NCI-H2081 treated with DMSO at 0.1 percent for 48 hours (cell line): ENCODE measurements around the gene NPR3.

ENCODE experiments used
- DNase-seq: peaks from one replicate; lab custom pipeline; 2025; lab: John Stamatoyannopoulos, UW

The NPR3 gene, protein sequence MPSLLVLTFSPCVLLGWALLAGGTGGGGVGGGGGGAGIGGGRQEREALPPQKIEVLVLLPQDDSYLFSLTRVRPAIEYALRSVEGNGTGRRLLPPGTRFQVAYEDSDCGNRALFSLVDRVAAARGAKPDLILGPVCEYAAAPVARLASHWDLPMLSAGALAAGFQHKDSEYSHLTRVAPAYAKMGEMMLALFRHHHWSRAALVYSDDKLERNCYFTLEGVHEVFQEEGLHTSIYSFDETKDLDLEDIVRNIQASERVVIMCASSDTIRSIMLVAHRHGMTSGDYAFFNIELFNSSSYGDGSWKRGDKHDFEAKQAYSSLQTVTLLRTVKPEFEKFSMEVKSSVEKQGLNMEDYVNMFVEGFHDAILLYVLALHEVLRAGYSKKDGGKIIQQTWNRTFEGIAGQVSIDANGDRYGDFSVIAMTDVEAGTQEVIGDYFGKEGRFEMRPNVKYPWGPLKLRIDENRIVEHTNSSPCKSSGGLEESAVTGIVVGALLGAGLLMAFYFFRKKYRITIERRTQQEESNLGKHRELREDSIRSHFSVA

DNA sequence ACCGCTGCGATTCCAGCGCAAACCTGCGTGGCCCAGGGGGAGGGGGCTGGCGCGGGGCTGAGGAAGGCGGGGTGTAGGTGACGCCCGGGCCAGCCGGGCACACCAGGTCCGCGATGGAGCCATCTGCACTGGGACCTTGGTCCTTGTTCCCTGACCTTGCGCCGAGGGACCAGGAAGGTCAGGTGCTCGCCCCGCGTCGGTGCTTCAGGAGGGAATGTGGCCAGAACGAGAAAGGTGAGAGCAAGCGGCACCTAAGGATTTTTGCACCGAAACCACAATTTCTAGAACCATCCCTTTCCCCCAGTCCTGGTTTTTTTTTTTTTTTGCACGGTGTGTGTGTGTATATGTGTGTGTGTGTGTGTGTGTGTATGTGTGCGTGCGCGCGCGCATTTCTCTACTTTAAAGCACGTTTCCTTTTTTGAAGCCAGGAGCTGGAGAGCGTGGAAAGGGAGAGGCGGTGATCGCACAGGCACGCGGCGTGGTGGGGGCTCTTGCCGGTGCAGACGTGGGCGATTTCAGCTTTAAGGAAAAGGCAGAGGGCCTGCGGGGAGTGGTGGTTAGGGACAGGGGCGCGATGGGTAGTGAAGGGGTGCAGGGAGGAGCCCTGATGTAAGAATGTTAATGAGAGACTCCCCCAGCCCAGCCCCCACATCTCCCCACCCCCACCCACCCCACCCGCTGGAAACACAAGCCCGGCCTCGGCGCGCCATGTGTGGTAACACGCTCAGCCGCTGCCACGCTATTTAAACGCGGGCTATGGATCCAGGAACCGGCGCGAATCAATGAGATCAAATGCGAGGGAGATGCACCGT lies at the start of gene NPR3:
TSS of gene NPR3 (plus strand) at position 772 of the 812 bp plus-strand sequence. CDS start 456 bp downstream, outside the sequence.
- DNase-seq, result no peak

DNA sequence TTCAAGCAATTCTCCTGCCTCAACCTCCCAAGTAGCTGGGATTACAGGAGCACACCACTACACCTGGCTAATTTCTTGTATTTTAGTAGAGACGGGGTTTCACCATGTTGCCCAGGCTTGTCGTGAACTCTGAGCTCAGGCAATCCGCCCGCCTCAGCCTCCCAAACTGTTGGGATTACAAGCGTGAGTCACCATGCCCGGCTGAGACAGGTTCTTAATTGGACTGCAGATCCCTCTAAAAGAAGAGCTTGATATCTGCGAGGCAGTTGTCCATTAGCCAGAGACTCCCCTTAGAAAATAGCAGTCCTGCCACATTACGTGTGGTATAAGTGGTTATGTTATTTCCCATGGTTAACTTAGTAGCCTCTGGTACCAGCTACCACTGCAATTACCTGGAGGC lies 46.6 kb upstream of the NPR3 start:
- no peak for DNase-seq

DNA sequence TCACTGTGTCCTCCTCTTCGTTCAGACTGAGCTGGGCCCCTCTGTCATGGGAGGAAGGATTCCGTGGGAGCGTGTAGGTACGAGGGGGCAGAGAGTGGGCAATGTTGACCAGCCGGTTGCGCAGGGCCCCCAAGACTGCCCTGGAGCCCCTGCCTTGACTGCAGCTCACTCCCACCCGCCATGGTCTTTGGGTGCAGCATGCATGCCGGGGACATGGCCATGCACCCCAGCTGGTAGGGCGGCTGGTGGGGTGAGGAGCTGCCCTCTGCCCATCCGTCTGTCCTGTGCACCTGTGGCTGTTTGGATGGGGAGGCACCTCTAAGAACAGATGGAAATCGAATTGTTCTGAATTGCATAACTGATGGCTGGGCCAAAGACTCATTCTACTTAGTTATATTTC lies 42.6 kb upstream of the NPR3 start:
- DNase-seq, result no peak

DNA sequence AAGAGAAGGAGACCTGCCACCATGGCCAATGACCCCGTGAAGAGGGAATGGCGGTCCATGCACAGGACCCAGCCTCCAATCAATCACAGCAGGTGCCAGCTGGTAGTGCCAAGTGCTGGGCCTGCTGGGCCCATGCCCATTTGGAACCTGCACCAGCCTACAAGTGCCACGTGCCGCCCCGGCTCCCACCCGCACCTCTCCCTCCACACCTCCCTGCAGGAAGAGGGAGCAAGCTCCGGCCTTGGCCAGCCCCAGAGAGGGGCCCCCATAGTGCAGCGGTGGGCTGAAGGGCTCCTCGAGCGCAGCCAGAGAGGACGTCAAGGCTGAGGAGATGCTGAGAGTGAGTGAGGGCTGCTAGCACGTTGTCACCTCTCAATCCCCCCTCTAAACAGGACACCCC lies 37.8 kb upstream of the NPR3 start:
- DNase-seq, result no peak

DNA sequence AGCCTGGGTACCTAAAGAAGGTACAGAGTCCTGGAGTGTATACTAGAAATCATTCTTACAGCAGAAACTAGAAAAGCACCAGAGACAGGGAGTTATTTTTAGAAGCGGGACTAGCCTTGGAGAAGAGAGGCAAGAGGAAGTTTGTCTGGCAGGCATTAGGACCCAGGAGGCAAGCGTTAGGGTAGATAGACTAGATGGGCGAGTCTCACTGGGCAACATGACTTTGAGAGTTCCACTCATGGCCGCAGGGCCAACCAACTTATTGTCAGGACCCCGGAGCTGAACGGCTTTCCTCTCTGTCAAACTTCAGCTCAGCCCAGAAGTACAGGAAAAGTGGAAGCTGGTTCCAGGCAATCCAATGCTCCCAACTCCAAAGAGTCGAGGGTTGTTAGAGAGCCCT lies 34.1 kb upstream of the NPR3 start:
- no peak for DNase-seq

DNA sequence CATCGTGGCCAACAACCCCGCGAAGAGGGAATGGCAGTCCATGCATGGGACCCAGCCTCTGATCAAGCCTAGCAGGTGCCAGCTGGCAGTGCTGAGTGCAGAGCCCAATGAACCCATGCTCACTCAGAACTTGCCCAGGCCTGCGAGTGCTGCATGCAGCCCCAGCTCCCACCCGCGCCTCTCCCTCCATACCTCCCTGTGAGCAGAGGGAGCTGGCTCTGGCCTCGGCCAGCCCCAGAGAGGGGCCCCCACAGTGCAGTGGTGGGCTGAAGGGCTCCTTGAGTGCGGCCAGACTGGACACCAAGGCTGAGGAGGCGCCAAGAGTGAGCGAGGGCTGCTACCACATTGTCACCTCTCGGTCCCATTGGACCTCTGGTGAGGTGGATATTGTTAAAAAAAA lies 32.6 kb upstream of the NPR3 start:
- no peak for DNase-seq

DNA sequence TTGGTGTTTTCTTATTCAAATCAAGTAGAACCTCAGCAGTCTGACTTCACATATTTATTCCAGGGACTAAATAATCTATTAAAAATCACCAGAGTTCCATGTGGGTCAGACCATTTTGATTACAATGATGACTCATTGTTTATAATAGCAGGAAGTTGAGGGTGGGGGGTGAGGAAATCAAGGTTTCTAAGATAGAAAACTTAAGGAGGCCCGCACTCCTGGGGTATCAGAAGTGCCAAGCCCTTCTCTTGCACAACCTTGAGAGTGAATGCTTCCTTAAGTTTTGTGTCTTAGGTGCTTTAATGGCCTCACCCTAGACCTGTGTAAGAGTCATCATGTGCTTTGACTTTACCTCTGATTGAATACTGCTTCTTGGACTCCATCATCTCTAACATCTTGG lies 31.9 kb upstream of the NPR3 start:
- DNase-seq, result no peak

DNA sequence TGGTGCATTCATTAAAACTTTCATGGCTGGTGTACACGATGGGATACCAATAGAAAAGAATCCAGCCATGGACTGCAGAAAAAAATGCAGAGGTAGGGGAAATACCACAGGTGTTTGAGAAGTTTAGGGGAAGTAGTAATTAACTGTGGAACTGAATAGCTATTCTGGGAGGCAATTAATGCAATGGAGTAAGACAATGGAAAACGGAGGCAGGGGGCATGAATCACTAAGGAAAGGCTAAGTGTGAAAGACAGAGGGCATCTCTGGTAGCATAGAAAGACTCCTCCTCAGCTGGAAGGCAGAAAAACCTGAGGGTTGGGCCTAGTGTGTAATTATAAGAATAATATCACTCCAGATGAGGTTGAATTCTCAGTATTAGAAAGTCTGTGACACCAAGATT lies 30.9 kb upstream of the NPR3 start:
- DNase-seq, result no peak

DNA sequence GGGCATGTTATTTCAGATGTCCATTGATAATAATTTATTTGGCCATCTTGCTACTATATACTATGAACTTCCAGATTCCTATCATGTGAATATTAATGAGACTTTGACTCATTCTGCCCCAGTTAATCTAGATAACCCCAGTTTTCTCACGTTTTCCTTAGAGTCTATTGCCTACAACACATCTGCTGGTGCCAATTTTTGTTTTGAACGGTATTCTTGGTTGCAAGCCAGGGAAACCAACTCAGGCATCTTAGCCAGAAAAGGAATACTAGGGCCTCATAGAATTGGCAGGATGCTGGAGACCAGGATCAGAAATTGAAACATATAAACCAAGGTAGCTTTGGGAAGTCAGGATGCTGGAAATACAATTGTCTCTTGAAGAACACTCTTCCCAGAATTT lies 28.0 kb upstream of the NPR3 start:
- no peak for DNase-seq

DNA sequence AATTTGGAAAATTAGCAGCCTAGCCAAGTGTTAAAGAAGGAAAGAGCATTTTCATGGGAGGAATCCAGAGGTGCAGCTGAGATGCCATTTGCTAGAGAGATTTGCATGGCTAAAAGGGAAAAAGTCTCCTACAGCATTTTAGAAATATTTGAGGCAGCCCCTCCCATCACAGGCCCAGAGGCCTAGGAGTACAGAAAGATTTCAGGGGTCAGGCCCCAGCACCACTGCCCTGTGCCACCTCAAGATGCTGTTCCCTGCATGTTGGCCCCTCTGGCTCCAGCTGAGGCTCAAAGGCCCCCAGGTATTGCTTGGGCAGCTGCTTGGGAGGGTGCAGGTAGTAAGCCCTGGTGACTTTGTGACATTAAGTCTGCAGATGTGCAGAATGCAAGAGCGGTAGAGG lies 26.9 kb upstream of the NPR3 start:
- DNase-seq, result no peak

DNA sequence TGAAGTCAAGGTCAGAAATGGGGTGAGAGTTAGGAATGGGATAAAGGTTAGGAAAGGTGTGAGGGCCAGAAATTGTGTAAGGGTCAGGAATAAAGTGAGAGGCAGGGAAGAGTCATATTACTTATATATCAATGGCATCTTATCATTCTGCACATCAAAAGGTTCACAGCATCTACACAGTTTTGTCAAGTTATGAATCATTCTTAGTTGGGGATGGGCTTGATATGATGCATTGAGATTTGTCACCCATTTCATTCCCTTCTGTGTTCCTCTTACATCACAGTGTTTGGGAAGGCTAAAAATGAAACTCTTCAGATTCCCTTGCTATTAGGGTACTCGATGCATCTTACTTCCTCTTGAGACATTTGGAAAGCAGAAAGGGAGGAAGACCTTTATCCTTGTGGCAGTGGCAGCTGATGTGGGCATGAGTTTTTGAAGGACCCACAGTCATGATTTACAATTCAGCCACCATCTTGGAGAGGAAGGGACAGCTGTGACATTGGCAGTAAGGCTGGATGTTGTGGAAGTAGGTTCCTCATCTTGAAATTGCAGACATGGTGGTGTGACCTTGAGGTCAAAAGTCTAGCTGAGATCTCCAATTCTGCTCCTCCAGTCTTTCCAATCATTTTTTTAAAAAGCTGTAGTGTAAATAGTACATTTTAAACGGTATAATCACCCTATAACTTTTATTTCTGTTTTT lies 24.2 kb upstream of the NPR3 start:
- DNase-seq, result no peak

DNA sequence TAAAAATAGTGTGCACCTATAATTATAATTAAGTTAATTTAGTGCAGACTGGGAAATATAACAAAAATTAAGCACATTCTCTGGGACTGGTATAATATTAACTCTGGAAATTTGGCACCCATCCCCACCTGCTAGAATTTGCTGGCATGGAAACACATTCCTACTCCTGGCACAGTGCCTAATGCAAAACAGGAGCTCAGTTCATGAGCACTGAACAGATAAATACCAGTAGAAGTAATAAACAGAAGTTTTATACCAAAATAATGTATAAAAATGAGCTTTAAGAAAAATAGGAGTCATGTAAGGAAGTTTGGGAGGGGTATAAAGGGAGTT lies 23.7 kb upstream of the NPR3 start:
- DNase-seq, result no peak

DNA sequence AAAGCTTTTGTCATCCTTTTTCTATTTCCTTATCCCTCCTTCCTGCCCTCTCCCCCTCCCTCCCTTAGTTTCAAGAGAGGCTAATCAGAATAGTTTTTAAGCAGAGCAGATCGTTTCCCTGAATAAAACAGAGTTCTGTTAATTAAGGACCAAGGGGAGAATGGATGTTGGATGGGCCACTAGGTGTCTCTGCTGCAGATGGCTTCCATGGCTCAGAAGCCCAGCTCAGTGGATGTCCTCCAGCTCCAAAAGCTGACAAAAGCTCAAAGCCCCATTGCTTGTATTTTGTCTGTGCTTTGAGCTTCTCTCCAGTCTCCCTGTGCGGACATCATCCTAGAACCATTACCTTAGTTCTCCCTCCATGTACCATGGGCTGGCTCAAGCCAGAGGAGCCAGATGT lies 21.0 kb upstream of the NPR3 start:
- no peak for DNase-seq

DNA sequence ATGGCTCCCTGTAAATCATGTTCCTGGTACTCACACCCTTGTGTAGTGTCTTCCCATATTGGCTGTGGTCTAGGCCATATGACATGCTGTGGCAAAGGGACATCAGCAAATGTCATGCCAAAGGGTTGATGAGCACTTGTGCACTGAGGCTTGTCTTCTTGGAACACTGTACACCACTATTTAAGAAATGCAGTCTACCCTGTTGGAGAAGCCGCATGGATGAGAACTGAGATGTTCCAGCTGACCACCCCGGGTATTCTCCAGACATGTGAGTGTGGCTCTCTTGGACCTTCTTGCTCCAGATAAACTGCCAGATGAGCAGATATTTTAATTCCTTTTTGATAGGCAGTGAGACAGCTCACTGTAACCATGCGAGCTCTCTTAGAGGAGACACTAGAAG lies 20.5 kb upstream of the NPR3 start:
- no peak for DNase-seq

DNA sequence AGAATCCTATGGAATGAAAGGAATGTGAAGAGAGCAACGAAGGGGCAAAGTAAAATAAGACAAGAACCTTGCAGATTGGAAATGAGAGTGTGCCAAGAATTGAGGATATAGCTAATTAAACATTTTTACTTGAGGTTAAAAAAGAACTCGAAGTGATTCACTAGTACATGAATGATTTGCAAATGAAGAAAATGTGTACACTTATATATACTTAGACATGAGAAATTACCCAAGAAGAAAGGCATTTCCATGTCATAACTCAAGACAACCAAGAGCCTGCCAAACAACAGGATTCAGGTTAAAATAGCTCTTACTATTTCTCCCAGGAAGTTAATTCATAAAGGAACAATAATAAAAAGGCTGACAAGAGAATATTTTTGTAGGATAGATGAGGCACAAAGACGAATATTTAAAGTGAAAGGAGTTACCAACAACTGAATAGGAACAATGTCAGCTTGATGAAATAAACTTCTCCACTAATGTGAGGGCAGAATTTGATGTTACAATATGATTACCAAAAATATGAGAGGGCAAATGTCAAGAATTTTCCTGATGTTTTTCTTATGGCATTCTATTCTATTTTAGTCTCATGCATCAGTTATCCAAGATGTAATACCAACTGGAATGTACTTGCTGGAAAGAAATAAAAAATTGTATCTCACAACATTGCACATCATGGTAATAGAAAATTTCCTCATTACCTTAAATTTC lies 18.9 kb upstream of the NPR3 start:
- DNase-seq, result no peak

DNA sequence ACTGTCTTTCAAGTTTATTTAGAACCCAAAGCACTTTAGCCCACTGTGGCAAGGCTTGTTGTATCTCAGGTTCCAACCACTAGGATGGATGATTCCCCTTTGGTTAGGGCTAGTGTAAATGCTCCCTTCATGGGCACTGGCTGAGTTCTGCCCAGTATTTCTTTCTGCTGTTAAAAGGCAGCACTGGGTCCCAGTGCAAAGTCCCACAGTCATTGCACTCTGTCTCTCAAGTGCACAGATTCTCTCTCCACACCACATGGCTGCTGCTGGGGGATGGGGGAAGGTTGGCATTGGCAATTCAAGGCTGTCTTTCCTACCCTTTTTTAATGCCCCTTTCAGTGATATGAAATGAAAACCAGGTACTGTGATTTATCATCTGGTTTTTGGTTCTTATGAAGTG lies 7.2 kb upstream of the NPR3 start:
- DNase-seq, result no peak

DNA sequence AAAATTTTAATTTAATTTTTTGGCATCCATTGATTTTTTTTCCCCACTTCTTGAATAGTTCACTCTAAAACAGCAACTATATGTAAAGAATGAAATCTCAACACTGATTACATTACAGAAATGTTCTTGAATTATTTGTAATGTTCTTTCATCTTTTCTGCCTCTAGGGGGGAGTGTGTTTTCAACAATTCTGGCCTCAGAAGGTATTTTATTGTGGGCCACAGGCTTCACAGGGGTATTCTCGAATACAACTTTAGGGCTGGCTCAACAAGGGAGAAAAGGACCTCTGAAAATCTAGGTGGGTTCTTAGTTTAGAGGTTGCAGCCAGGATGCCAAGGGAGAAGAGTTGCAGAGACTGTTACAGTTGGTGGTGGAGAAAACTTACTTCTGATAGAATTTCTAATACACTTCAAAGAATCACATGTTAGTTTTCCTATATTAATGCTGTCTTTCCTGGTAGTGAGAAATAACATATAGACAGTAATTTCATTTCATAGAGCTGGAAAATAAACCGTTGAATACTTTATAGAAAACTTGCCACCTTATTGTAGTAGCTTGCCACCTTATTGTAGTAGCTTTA lies 3.6 kb upstream of the NPR3 start:
- no peak for DNase-seq

DNA sequence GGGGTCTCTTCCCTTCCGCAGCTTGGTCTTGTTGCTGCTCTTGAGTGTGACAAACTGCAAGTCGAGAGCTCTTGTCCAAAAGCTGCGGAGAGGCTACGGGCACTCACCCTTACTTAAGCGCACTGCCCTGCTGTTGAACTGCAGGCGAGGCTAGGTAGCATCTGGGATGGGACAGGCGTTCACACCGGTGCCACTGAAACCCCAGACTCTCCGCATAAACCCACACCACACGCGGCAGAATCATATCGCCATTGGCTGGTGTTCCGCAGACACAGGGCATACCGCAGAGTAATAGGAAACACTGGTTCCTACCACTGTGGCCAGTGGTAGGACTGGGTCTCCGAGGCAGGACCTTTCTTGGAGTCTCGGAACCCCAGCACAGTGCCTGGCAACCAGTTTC lies 2.2 kb upstream of the NPR3 start:
- no peak for DNase-seq

DNA sequence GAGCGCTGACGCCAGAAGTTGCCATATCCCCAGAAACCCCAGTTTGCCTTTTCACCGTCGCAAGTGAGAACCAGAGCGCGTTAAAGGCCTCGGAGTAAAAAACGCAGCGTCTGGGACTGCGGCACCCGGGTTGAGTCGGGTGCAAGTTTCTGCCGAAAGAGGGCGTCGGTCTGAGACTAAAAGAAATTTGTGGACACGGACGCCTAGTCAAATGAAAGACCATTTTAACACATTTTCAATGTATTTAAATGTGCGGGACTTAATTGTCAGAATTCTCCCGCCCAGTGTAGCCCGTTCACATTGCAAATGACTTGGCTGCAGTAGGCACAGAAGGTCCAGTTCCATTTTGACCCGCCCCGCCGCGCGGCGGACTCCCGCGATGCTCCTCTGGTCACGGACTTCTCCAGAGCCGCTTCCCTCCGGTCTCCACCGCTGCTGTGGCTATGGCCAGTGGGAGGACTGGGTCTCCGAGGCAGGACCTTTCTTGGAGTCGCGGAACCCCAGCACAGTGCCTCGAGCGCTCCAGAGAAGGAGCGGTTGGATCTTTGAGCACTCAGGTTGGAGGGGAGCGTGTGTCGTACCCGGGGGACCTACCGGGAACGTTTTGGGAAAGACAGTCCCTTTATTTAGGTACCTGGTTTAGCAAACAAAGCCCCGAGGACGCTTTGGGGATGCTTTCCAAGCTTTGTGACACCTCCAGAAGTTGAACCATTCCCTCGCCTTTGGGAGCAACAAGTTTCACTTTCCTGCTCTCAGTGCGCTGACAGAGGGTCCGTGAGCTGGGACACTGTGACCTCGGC lies 1.2 kb upstream of the NPR3 start:
- peak; percentile 51 for DNase-seq

DNA sequence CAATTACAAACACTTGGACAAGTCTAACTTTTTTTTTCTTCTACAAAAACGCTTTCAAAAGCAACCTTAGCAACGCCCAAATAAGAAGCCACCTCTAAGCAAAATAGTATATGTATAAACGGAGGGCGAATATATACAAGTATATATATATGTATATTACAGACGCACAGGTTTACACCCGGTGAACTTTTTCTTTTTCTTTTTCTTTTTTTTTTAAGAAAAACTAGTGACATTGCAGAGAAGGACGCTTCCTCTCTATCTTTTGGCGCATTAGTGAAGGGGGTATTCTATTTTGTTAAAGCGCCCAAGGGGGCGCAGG lies 200 bp downstream of the NPR3 start:
- DNase-seq, result no peak
